HEK293T (cell line): ENCODE data around the gene MKX.

Experiments
- ARNT ChIP-seq: fragments of 450-650 bp; IDR thresholded peaks from 2 replicates; pipeline ENCODE4 v1.6.1; 2017; ENCODE audit warnings: mild to moderate bottlenecking
- BHLHE40 ChIP-seq: fragments of 450-650 bp; IDR thresholded peaks from 2 replicates; pipeline ENCODE4 v1.6.1; 2016; ENCODE audit warnings: mild to moderate bottlenecking, moderate library complexity, borderline replicate concordance
- CTBP1 ChIP-seq: fragments of 450-650 bp; IDR thresholded peaks from 2 replicates; pipeline ENCODE4 v1.6.1; 2016; ENCODE audit warnings: borderline replicate concordance
- ELF4 ChIP-seq: fragments of 450-650 bp; IDR thresholded peaks from 2 replicates; pipeline ENCODE4 v1.6.1; 2017; ENCODE audit warnings: antibody characterized with exemption
- FOXA1 ChIP-seq: fragments of 450-650 bp; IDR thresholded peaks from 2 replicates; pipeline ENCODE4 v1.6.1; 2016; ENCODE audit warnings: mild to moderate bottlenecking
- HDGF ChIP-seq: fragments of 450-650 bp; IDR thresholded peaks from 2 replicates; pipeline ENCODE4 v1.6.1; 2017; ENCODE audit warnings: antibody characterized with exemption, borderline replicate concordance
- LEF1 ChIP-seq: fragments of 450-650 bp; IDR thresholded peaks from 2 replicates; pipeline ENCODE4 v1.6.1; 2017; ENCODE audit warnings: mild to moderate bottlenecking, borderline replicate concordance
- NFRKB ChIP-seq: fragments of 450-650 bp; IDR thresholded peaks from 2 replicates; pipeline ENCODE4 v1.6.1; 2016; ENCODE audit warnings: mild to moderate bottlenecking, moderate library complexity
- SP1 ChIP-seq: fragments of 450-650 bp; IDR thresholded peaks from 2 replicates; pipeline ENCODE4 v1.6.1; 2017
- SUZ12 ChIP-seq: fragments of 450-650 bp; IDR thresholded peaks from 2 replicates; pipeline ENCODE4 v1.6.1; 2016; ENCODE audit warnings: mild to moderate bottlenecking

GRCh38 chr10:27687743-27688142 is 57.9 kb downstream of the MKX start:
- TF ChIP-seq SP1 (no peak), BHLHE40 (no peak), LEF1 (no peak), ARNT (no peak), CTBP1 (no peak), HDGF (no peak), SUZ12 (no peak), FOXA1 (no peak), NFRKB (no peak), ELF4 (no peak)
